Adipocyte (in vitro differentiated cells): ENCODE data around the gene DPP6.

ENCODE experiments used
- DNase-seq: peaks from one replicate; pipeline ENCODE4 v3.0.0-alpha.2; 2015; ENCODE audit warnings: low read depth
- H3K27me3 ChIP-seq: replicated peaks from 2 replicates; pipeline ENCODE4 v1.7.0; 2013; ENCODE audit warnings: mild to moderate bottlenecking, low read length, moderate library complexity; ENCODE audit not compliant: control insufficient read depth, insufficient read depth
- H3K36me3 ChIP-seq: 2 replicates; pipeline ENCODE4 v1.7.0; 2013; ENCODE audit warnings: low read length, mild to moderate bottlenecking, moderate library complexity; ENCODE audit not compliant: control insufficient read depth, insufficient read depth, severe bottlenecking
- H3K4me1 ChIP-seq: 2 replicates; pipeline ENCODE4 v1.7.0; 2013; ENCODE audit warnings: mild to moderate bottlenecking, low read length, moderate library complexity; ENCODE audit not compliant: control insufficient read depth, insufficient read depth
- H3K4me3 ChIP-seq: 2 replicates; pipeline ENCODE4 v1.7.0; 2013; ENCODE audit warnings: mild to moderate bottlenecking, low read length, moderate library complexity
- H3K9ac ChIP-seq: 2 replicates; pipeline ENCODE4 v1.7.0; 2013; ENCODE audit warnings: mild to moderate bottlenecking, low read length, moderate library complexity
- H3K9me3 ChIP-seq: 2 replicates; pipeline ENCODE4 v1.7.0; 2013; ENCODE audit warnings: mild to moderate bottlenecking, low read length, moderate library complexity; ENCODE audit not compliant: control insufficient read depth

DPP6 gene

DNA sequence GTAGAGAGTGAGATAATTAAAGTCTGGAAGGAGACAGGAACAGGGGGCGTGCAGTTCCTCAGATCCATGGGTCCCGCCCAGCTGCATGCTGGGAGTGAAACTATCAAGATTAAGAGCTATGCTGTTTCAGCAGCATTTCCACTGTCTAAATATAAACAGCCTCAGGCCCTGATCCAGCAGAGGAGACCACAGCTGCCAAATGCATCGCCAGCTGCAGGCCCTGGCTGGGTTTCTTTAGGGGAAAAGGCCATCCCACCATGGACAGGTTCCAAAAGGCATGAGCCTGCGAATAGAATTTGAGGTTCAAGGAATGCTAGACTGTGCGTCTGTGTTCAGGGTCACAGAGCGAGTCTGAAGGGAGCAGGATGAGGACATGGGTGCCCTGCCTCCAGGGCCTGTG lies 539.3 kb downstream of the DPP6 start:
- H3K4me1 ChIP-seq, result no peaks in the 10 kb centered on the region
- no peaks in the 10 kb centered on the region for H3K27me3 ChIP-seq
- H3K9me3 ChIP-seq, result no peaks in the 10 kb centered on the region
- H3K36me3 ChIP-seq, result no peaks in the 10 kb centered on the region
- no peak overlapping the region for H3K4me3 ChIP-seq
- no peak for DNase-seq
- H3K9ac ChIP-seq, result no peak overlapping the region

DNA sequence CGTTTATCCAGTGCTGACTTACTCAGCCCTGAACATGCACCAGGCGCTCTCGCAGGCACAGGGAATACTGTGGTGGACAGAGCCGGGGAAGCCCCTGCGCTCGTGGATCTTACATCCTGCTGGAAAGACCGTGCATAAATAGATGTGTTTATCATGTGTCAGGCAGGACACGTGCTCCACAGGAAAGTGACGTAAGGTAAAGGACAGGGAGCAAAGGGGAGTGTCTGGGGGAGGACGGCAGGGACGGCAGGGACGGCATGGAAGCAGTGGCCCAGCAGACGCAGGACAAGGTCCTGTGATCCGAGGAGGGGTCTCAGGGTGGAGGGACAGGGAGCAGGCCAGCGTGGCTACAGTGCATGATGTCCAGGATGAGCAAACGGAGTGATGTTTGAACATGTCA lies 540.2 kb downstream of the DPP6 start:
- DNase-seq, result no peak
- Histone ChIP-seq H3K36me3 (no peaks in the 10 kb centered on the region), H3K9ac (no peak overlapping the region), H3K4me1 (no peaks in the 10 kb centered on the region), H3K4me3 (no peak overlapping the region), H3K27me3 (no peaks in the 10 kb centered on the region), H3K9me3 (no peaks in the 10 kb centered on the region)

DNA sequence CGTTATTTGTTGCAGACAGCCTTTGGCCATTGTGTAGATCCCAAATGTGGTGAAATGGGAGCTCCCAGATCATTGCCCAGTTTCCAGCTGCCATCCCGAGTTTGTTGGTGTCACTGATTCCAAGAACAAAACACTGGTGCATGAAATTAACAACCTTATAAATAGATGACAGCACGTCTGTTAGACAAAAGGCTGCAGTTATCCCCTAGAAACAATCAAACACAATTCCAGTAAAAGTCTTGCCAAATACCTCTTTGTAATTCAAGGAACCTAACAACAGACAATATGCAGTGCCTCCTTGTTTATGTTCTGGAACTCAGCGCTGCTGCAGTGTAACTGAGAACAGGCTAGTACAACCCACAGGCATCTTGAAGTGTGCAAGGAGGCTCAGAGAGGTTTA lies 546.2 kb downstream of the DPP6 start:
- no peaks in the 10 kb centered on the region for H3K4me1 ChIP-seq
- no peaks in the 10 kb centered on the region for H3K27me3 ChIP-seq
- H3K9me3 ChIP-seq, result no peaks in the 10 kb centered on the region
- H3K9ac ChIP-seq, result no peak overlapping the region
- H3K4me3 ChIP-seq, result no peak overlapping the region
- DNase-seq, result no peak
- no peaks in the 10 kb centered on the region for H3K36me3 ChIP-seq

DNA sequence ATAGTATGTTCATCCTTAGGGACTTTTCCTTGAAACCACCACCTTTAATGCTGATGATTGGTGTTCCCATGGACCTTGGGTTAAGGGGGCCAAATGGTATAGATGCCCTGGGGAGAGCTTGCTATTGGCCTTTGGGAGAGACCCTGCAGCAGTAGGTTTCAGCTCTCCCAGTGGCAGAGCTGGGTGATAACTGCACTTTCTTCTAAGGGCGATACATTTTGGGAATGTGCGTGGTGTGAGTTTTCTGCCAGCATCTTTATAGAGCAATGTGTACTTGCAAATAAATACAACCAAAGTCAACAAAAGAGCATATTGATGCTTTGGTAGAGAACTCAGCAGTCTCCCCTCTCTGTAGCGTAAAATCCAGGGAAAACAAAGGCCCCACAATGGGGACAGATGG lies 546.7 kb downstream of the DPP6 start:
- no peak for DNase-seq
- Histone ChIP-seq H3K4me1 (no peaks in the 10 kb centered on the region), H3K9me3 (no peaks in the 10 kb centered on the region), H3K4me3 (no peak overlapping the region), H3K36me3 (no peaks in the 10 kb centered on the region), H3K27me3 (no peaks in the 10 kb centered on the region), H3K9ac (no peak overlapping the region)

DNA sequence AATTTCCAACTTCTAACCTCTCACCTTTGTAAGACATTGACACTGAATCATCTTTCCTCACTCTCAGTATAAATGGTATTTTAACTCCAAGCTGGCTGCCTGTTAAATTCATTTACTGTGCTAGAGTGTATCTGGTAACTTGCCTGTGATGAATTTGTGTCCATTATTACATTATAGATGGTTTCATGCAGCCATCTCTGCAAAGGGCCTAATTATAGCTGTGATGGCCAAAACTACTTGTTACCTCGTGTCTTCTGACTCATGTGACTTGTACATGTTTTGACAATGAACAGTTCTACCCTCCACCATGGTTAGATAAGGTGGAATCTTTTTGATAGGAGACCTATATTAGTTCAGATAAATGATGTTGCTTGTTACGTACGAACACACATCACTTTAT lies 558.7 kb downstream of the DPP6 start:
- H3K9ac ChIP-seq, result no peak overlapping the region
- no peaks in the 10 kb centered on the region for H3K36me3 ChIP-seq
- no peak overlapping the region for H3K4me3 ChIP-seq
- peaks cover 7% of the 10 kb centered on the region for H3K9me3 ChIP-seq
- no peaks in the 10 kb centered on the region for H3K4me1 ChIP-seq
- DNase-seq, result no peak
- H3K27me3 ChIP-seq, result no peaks in the 10 kb centered on the region

DNA sequence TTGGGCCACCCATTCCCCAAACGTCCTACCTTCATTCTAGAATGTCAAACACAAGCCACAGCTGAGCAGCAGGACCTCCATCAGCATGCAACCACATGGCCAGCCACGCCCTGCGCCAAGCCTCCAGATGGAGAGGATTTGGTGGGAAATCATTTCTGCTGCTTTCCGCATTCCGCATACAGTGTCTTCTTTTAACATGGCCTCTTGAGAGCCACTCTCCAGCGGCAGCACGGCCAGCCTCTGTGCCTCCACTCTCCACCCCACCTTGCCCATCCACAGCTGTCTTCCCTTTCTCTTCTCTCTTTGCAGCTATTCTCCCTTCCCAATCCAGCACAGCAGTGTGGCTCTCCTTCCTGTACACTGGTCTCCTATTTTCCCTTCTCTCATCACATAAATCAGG lies 561.6 kb downstream of the DPP6 start:
- Histone ChIP-seq H3K27me3 (no peaks in the 10 kb centered on the region), H3K36me3 (no peaks in the 10 kb centered on the region), H3K4me1 (no peaks in the 10 kb centered on the region), H3K4me3 (no peak overlapping the region), H3K9me3 (peaks cover 7% of the 10 kb centered on the region), H3K9ac (no peak overlapping the region)
- no peak for DNase-seq

DNA sequence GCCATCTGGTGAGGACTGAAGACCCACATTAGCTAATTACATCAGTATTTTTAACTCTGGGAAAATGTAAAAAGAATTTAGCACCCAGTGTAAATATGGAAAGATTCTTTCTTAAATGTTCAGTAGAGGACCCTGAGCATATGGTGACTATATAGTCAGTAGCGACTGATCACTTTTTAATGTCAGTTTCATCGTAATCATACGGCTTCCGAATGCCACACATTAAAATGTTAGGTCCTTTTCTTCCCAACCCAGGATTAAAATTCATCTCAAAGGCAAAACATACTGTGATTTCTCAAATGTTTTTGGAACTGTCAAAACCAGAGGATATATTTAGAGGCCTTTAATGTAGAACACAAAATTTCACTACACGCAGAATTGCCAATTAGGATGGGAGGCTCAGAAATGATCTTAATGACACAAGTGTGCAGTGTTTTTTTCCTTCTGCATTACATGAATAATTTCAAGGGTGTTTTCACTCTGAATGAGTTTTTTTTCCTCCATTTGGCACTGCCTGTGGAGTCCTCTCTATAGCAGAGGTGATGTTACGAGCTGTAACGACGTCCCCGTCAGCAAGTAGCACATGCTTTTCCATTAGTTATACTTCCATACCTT lies 568.0 kb downstream of the DPP6 start:
- H3K36me3 ChIP-seq, result no peaks in the 10 kb centered on the region
- H3K9ac ChIP-seq, result no peak overlapping the region
- H3K4me1 ChIP-seq, result no peaks in the 10 kb centered on the region
- H3K9me3 ChIP-seq, result no peaks in the 10 kb centered on the region
- no peaks in the 10 kb centered on the region for H3K27me3 ChIP-seq
- no peak overlapping the region for H3K4me3 ChIP-seq
- no peak for DNase-seq

DNA sequence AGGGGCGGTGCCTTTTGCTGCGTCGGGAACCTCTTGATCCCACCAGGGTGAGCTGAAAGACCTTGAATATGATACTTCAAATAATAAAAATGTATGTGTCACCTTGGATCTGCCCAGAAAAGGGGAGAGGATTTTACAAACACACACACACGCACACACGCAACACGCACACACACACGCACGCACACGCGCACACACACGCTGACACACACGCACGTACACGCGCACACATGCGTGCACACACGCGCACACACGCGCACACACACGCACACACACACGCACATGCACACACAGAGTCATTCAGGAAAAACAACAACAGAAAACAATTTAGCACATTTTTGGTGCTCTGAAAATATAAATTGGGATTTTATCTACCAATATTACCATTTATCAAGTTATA lies 571.2 kb downstream of the DPP6 start:
- Histone ChIP-seq H3K9me3 (no peaks in the 10 kb centered on the region), H3K9ac (no peak overlapping the region), H3K4me3 (no peak overlapping the region), H3K4me1 (no peaks in the 10 kb centered on the region), H3K36me3 (no peaks in the 10 kb centered on the region), H3K27me3 (no peaks in the 10 kb centered on the region)
- no peak for DNase-seq

DNA sequence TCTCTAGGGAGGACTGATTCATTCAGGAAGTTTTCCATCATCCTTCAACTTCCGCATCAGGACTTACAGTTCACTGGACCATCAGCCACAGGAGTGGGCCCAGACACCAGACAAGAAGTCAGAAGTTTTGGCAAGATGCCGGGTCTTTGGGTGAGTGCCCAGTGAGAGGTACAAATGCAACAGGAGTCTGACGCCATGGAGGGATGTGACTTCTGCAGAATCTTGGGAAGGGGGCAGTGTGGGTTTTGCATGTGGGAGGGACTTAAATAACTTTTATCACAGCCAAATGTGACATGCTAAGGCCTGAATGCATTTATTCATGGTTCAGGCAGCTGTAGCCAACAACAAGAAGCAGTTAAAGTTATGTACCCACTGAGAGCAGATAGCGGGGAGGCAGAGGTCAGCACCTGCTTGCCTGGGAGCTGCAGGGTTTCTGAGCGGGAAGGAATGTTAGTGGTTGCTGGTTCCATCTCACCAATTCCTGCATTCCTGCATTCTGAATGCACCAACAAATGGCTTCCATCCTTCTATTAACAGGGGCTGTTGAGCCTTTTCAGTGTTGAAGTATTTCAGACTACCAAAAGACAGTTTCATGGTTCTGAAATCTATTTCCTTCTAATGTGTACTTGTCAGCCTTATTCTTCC lies 575.6 kb downstream of the DPP6 start:
- no peaks in the 10 kb centered on the region for H3K36me3 ChIP-seq
- H3K9ac ChIP-seq, result no peak overlapping the region
- no peak overlapping the region for H3K4me3 ChIP-seq
- DNase-seq, result no peak
- H3K9me3 ChIP-seq, result no peaks in the 10 kb centered on the region
- H3K27me3 ChIP-seq, result no peaks in the 10 kb centered on the region
- H3K4me1 ChIP-seq, result no peaks in the 10 kb centered on the region

DNA sequence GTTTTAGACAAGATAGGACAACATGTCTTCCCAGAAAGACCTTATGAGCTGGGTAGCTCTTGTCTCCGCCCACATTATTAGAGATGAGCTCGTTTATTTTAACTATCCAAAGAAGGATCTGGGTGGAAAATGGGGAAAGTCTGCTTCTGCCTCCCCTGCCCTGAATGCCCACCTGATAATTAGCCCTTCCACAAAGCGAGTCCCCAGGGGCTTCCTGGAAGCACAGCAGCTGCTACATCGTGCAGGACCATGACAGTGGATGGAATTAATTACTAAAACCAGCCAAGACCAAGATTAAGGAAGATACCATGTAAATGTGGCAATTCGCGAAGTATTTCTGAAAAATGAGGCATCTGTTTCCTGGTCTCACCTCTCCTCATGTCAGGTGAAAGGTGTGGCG lies 576.4 kb downstream of the DPP6 start:
- no peaks in the 10 kb centered on the region for H3K4me1 ChIP-seq
- H3K4me3 ChIP-seq, result no peak overlapping the region
- H3K27me3 ChIP-seq, result no peaks in the 10 kb centered on the region
- no peak for DNase-seq
- no peaks in the 10 kb centered on the region for H3K36me3 ChIP-seq
- H3K9ac ChIP-seq, result no peak overlapping the region
- H3K9me3 ChIP-seq, result no peaks in the 10 kb centered on the region

DNA sequence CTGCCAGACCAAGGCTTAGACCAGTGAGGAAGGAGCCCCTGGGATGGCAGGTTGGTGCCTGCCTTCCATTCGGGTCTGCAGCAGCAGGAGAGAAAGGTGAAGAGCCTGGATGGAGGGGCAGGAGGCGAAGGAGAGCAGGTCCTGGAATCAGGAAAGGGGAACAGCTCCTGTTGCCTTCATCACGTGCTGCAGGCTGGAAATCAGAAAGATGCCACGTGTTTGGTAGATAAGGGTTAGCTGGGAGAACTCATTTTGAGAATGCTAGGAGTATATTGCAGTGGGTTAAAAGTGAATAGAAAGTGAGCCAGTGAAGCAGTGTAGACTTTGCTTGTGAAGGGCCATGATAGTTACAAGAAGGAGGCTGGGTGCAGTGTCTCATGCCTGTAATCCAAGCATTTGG lies 579.0 kb downstream of the DPP6 start:
- no peak overlapping the region for H3K4me3 ChIP-seq

DNA sequence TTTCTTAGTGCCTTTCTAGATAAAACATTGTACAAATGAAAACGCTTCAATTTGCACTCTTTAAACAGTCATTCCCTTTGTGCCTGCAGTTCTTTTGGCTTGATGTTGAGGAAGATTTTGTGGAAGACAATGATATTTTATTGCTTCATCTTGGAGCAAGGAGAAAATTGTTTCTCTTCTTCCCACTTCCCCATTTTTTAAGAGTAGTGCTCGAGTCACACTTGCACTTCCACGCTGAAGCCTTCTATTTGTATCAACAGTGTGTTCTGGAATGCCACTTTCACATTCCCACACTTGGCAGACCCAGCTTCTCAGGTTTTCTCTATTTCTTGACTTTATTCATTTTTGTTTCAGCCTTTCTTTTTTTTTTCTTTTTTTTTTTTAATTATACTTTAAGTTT lies 581.4 kb downstream of the DPP6 start:
- H3K9ac ChIP-seq, result no peak overlapping the region
- no peaks in the 10 kb centered on the region for H3K27me3 ChIP-seq
- DNase-seq, result no peak

More for the DNA sequence above, 579.0 kb downstream of the DPP6 start:
- peaks cover 3% of the 10 kb centered on the region for H3K9me3 ChIP-seq
- H3K9ac ChIP-seq, result no peak overlapping the region
- no peaks in the 10 kb centered on the region for H3K27me3 ChIP-seq
- H3K36me3 ChIP-seq, result no peaks in the 10 kb centered on the region
- DNase-seq, result no peak
- H3K4me1 ChIP-seq, result no peaks in the 10 kb centered on the region

More for the DNA sequence above, 581.4 kb downstream of the DPP6 start:
- Histone ChIP-seq H3K36me3 (no peaks in the 10 kb centered on the region), H3K4me3 (no peak overlapping the region), H3K4me1 (no peaks in the 10 kb centered on the region), H3K9me3 (peaks cover 3% of the 10 kb centered on the region)
